Cerebellar cortex (tissue), 1 donor: ENCODE measurements around the gene BRINP3.

Experiments
- DNase-seq: peaks from one replicate; pipeline ENCODE4 v3.0.0-alpha.2; 2015; ENCODE audit warnings: low spot score

Gene BRINP3

GRCh38 chr1:190452272-190452848 lies 25.3 kb downstream of the BRINP3 start:
- no peak for DNase-seq

GRCh38 chr1:190444464-190444863 lies 33.2 kb downstream of the BRINP3 start:
- DNase-seq: no peak

GRCh38 chr1:190439447-190439846 lies 38.2 kb downstream of the BRINP3 start:
- DNase-seq: no peak

DNA sequence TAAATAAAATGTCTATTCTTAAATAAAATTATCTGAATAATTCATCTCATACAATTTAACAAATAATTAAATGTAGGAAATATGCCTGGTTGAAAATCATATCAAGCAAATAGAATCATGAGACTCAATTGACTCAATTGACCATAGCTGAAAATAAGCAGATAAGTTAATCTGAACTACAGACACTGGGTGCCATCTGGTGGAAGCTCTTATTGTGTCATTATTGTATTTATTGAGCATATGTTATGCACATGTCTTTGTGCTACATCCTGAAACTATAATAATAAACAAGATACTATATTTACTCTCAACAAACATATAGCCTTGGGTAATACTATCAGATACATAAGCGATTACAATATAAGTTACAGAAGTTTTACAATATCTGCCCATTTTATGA lies 41.0 kb downstream of the BRINP3 start:
- DNase-seq: peak; percentile 35

- DNase-seq: no peak
These were observed 47.7 kb downstream of the BRINP3 start for GRCh38 chr1:190429932-190430331.

- DNase-seq: no peak
These were observed 48.5 kb downstream of the BRINP3 start for GRCh38 chr1:190429141-190429540.

GRCh38 chr1:190416239-190416638 lies 61.4 kb downstream of the BRINP3 start:
- DNase-seq: no peak

GRCh38 chr1:190413142-190413541 lies 64.5 kb downstream of the BRINP3 start:
- DNase-seq: no peak

GRCh38 chr1:190403402-190403801 lies 74.3 kb downstream of the BRINP3 start:
- no peak for DNase-seq

DNA sequence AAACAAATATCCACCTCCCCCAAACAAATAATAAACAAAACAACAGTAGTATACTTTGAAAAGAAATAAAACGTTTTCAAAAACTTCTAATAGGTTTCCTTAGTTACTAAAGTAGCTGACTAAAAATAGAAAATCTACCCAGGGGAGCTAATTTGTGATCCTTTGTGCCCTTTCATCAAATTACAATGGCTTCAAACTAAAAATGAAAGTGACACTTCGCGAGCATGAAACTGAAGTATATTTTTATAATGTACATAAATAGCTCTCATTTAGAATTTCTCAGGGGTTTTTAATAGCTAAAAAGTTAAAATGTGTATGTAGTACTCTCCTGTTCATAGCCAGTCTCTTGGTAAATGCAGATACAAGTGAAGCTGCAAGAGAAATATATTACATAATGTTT lies 78.4 kb downstream of the BRINP3 start:
- no peak for DNase-seq

DNA sequence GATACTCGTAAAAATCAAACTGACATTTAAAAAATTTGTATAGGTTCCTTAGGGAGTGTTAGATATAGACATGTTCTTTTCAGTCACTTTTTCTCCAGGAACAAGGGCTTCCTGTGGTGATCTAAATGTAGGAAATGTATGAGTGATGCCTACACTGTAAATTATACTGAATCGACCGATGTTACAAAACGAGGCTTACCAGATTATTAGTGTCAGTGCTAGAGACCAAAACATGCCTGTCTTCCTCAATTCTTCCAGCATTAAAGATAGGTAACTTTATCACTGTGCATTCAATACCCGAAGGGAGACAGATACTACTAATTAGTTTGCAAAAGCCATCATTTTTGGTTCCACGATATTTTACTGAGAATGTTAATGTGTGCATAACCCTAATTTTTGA lies 86.1 kb downstream of the BRINP3 start:
- DNase-seq: no peak

DNA sequence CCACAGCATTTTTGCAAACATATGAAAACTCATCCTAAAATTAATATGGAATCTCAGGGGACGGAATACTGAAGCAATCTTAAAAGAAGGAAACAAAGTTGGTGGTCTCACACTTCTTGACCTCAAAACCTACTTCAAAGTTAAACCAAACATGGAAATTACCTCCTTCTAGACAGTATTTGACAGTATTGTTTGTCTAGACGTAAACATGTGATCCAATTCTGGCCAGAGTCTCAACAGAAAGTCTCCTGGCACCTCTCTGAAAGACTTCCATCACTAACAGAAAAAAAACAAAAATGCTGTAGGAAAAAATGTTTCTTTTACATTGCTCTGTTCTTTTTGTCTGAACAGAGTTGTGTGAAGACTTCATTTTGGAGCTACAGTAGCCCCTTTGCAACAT lies 99.7 kb downstream of the BRINP3 start:
- no peak for DNase-seq

GRCh38 chr1:190377294-190377693 lies 100.4 kb downstream of the BRINP3 start:
- no peak for DNase-seq

GRCh38 chr1:190376044-190376443 lies 101.6 kb downstream of the BRINP3 start:
- DNase-seq: no peak

GRCh38 chr1:190373705-190374336 lies 103.8 kb downstream of the BRINP3 start:
- DNase-seq: no peak

- DNase-seq: no peak
These were observed 110.5 kb downstream of the BRINP3 start for GRCh38 chr1:190367200-190367599.

- no peak for DNase-seq
These were observed 112.4 kb downstream of the BRINP3 start for GRCh38 chr1:190365283-190365682.

GRCh38 chr1:190353538-190354101 lies 124.0 kb downstream of the BRINP3 start:
- DNase-seq: no peak

DNA sequence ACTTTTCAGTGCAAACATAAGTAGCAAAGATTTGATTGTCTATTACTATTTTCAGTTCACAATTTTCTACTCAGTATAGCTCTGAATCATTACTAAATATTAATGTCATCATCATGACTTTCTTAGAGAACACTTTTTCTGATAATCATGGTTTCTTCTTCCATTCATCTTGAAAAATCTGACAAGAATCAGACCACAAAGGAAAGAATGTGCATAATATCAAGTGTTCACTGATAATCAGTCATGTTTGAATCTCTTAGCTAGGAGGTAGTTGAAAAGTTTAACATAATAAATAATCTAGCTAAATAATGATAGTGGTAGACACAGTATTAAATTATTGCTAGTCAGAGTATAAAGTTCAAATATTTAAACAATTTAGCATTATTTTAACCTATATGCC lies 133.2 kb downstream of the BRINP3 start:
- no peak for DNase-seq

DNA sequence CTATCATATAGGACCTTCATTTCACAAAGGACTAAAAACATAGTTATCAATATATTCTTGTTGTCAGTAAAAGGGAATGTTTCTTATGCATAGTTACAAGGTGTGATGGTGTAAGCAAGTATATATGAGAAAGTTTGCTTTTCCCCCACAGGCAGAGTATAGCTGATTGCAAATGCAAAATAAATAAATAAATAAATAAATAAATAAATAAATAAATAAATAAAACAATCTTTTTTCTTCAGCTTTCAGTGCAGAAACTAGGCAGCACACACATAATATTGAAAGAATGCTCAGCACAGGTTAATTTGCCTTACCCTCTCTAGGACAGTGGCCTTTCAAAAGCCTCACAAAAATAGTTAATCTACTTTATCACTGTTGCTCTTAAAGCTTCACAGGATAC lies 138.8 kb downstream of the BRINP3 start:
- no peak for DNase-seq

- no peak for DNase-seq
These were observed 148.8 kb downstream of the BRINP3 start for GRCh38 chr1:190328871-190329270.

GRCh38 chr1:190328361-190328760 lies 149.3 kb downstream of the BRINP3 start:
- no peak for DNase-seq

DNA sequence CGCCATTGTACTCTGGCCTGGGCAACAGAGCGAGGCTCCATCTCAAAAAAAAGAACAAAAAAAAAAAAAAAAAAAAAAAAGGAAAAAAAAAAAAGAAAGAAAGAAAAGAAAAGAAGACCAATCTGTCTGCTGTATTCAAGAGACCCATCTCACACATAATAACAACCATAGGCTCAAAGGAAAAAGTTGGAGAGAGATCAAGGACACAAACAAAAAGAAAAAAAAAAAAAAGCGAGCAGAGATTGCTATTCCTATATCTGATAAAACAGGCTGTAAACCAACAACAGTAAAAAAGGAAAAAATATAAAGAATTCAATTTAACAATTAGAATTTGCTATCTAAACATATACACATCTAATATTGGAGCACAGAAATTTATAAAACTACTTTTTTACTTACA lies 150.4 kb downstream of the BRINP3 start:
- DNase-seq: no peak

- no peak for DNase-seq
These were observed 154.1 kb downstream of the BRINP3 start for GRCh38 chr1:190323530-190323929.
